ENCODE data around the gene HUS1B.
"Not testable (repeated sequence)": the region's sequence is repeated elsewhere in the genome, so short reads cannot be mapped to it uniquely, and the experiment has no call there.

HUS1B gene

GRCh38 chr6:678520-678919, 21.6 kb upstream of the HUS1B start:
- DNase-seq = no peak

- DNase-seq = no peak
These were observed 21.0 kb upstream of the HUS1B start for GRCh38 chr6:677919-678318.

- DNase-seq = no peak
These were observed 18.1 kb upstream of the HUS1B start for GRCh38 chr6:674956-675355.

- DNase-seq = no peak
These were observed 17.5 kb upstream of the HUS1B start for GRCh38 chr6:674406-674805.

GRCh38 chr6:667253-667927, 10.5 kb upstream of the HUS1B start:
- DNase-seq = no peak

- peak in 1 of 5 experiments; percentile 11 for DNase-seq
These were observed 8.7 kb upstream of the HUS1B start for GRCh38 chr6:665403-666267.

- DNase-seq = not testable (repeated sequence)
These were observed 6.9 kb upstream of the HUS1B start for GRCh38 chr6:663788-664187.

- DNase-seq = no peak
These were observed 3.0 kb upstream of the HUS1B start for GRCh38 chr6:659716-660581.

GRCh38 chr6:658244-658643, 1.3 kb upstream of the HUS1B start:
- DNase-seq = no peak

- DNase-seq = no peak
These were observed 843 bp upstream of the HUS1B start for GRCh38 chr6:657743-658142.

- no peak for DNase-seq
These were observed 2.8 kb downstream of the HUS1B start for GRCh38 chr6:654136-654535.

GRCh38 chr6:652865-653264, 4.0 kb downstream of the HUS1B start:
- DNase-seq = peak in 1 of 5 experiments; percentile 35

- no peak for DNase-seq
These were observed 6.8 kb downstream of the HUS1B start for GRCh38 chr6:650098-650497.

GRCh38 chr6:642805-643204, 14.1 kb downstream of the HUS1B start:
- DNase-seq = no peak

GRCh38 chr6:641225-641985, 15.5 kb downstream of the HUS1B start:
- no peak for DNase-seq

- DNase-seq = peak in 1 of 5 experiments; percentile 30
These were observed 20.4 kb downstream of the HUS1B start for GRCh38 chr6:636488-636887.

GRCh38 chr6:635233-635632, 21.7 kb downstream of the HUS1B start:
- DNase-seq = no peak

- no peak for DNase-seq
These were observed 23.3 kb downstream of the HUS1B start for GRCh38 chr6:633611-634010.

- no peak for DNase-seq
These were observed 28.1 kb downstream of the HUS1B start for GRCh38 chr6:628766-629165.

GRCh38 chr6:626236-626635, 30.7 kb downstream of the HUS1B start:
- no peak for DNase-seq

- DNase-seq = peak in 1 of 5 experiments; percentile 7
These were observed 31.9 kb downstream of the HUS1B start for GRCh38 chr6:624979-625378.

GRCh38 chr6:622462-622861, 34.4 kb downstream of the HUS1B start:
- no peak for DNase-seq

All from T-helper 2 cell (primary cell).